Hepatocyte (in vitro differentiated cells): ENCODE results near the gene PRSS21. TPM values are rescaled to one million over a fixed set of nuclear protein-coding genes. Genes with fewer than 3 reads are reported as not detected.

Experiments
- DNase-seq: peaks from one replicate; pipeline ENCODE4 v3.0.0-alpha.2; 2016; ENCODE audit warnings: low spot score
- H2AFZ ChIP-seq: fragments of 200-600 bp; sonication (generic); 2 replicates; pipeline ENCODE4 v1.6.0; 2016; ENCODE audit warnings: antibody characterized with exemption, mild to moderate bottlenecking
- H3K27ac ChIP-seq: fragments of 200-600 bp; sonication (generic); 2 replicates; pipeline ENCODE4 v1.5.1; 2016; ENCODE audit warnings: mild to moderate bottlenecking
- H3K27me3 ChIP-seq: fragments of 200-600 bp; sonication (generic); 2 replicates; pipeline ENCODE4 v1.6.1; 2016
- H3K36me3 ChIP-seq: fragments of 200-600 bp; sonication (generic); replicated peaks from 2 replicates; pipeline ENCODE4 v1.5.1; 2016; ENCODE audit warnings: low read depth; ENCODE audit not compliant: insufficient read depth
- H3K4me1 ChIP-seq: fragments of 200-600 bp; sonication (generic); 2 replicates; pipeline ENCODE4 v1.5.1; 2016; ENCODE audit warnings: mild to moderate bottlenecking, moderate library complexity; ENCODE audit not compliant: insufficient read depth
- H3K4me2 ChIP-seq: fragments of 200-600 bp; sonication (generic); 2 replicates; pipeline ENCODE4 v1.6.0; 2016
- H3K4me3 ChIP-seq: fragments of 200-600 bp; sonication (generic); 2 replicates; pipeline ENCODE4 v1.5.1; 2016; ENCODE audit warnings: mild to moderate bottlenecking
- H3K79me2 ChIP-seq: fragments of 200-600 bp; sonication (generic); 2 replicates; pipeline ENCODE4 v1.6.0; 2017; ENCODE audit warnings: mild to moderate bottlenecking
- H3K9me2 ChIP-seq: fragments of 200-600 bp; sonication (generic); replicated peaks from 2 replicates; pipeline ENCODE4 v1.6.0; 2017; ENCODE audit warnings: mild to moderate bottlenecking; ENCODE audit not compliant: insufficient read depth
- H3K9me3 ChIP-seq: fragments of 200-600 bp; sonication (generic); 2 replicates; pipeline ENCODE4 v1.5.1; 2016; ENCODE audit warnings: low read depth, mild to moderate bottlenecking
- H4K20me1 ChIP-seq: fragments of 200-600 bp; sonication (generic); 2 replicates; pipeline ENCODE4 v1.6.0; 2016; ENCODE audit warnings: mild to moderate bottlenecking; ENCODE audit not compliant: insufficient read depth, poor library complexity, severe bottlenecking
- EZH2 ChIP-seq: fragments of 200-600 bp; sonication (generic); IDR thresholded peaks from 2 replicates; pipeline ENCODE4 v1.6.1; 2016; ENCODE audit warnings: antibody characterized with exemption, mild to moderate bottlenecking, borderline replicate concordance
- EZH2phosphoT487 ChIP-seq: fragments of 200-600 bp; sonication (generic); IDR thresholded peaks from one replicate; pipeline ENCODE4 v1.6.1; 2018; ENCODE audit warnings: antibody characterized with exemption, mild to moderate bottlenecking, low read depth, moderate library complexity; ENCODE audit not compliant: unreplicated experiment, severe bottlenecking
- WGBS: methylation state at CpG from one replicate; pipeline ENCODE4 v1.1.6; 2016; ENCODE audit warnings: low lambda C conversion rate; ENCODE audit errors: missing lambda C conversion rate; 5-methylcytosine and 5-hydroxymethylcytosine counted together
- polyA plus RNA-seq: library from polyadenylated mRNA; unstranded; fragments of >200 nt; fragmentation: Nextera tagmentation; extraction: Ambion mirVana; gene quantifications from 2 replicates; pipeline ENCODE4 v1.2.1, GENCODE V29; 2016
- total RNA-seq: library from RNA; depleted of rRNA; stranded (reverse); fragments of >200 nt; gene quantifications from 2 replicates; pipeline ENCODE4 v1.2.3, GENCODE V29; 2014
- TF ChIP-seq, protein P1 (sequence below): fragments of 200-600 bp; sonication (generic); IDR thresholded peaks from 2 replicates; pipeline ENCODE4 v1.5.1; 2016; ENCODE audit warnings: antibody characterized with exemption, mild to moderate bottlenecking; ENCODE audit not compliant: poor library complexity

The PRSS21 gene
- total and polyA plus RNA-seq, 2 experiments from 2014 or later: not detected

GRCh38 chr16:2804728-2805127 lies 12.3 kb upstream of the PRSS21 start:
- H3K9me3 ChIP-seq: no peaks in the 10 kb centered on the region
- 94% methylated on average over 4 of the region's 4 CpGs for WGBS
- H3K36me3 ChIP-seq: no peaks in the 10 kb centered on the region
- H3K4me3 ChIP-seq: no peak overlapping the region
- H3K27ac ChIP-seq: no peak overlapping the region
- no peaks in the 10 kb centered on the region for H3K4me1 ChIP-seq
- no peak for TF ChIP-seq EZH2phosphoT487
- TF ChIP-seq, protein P1, sequence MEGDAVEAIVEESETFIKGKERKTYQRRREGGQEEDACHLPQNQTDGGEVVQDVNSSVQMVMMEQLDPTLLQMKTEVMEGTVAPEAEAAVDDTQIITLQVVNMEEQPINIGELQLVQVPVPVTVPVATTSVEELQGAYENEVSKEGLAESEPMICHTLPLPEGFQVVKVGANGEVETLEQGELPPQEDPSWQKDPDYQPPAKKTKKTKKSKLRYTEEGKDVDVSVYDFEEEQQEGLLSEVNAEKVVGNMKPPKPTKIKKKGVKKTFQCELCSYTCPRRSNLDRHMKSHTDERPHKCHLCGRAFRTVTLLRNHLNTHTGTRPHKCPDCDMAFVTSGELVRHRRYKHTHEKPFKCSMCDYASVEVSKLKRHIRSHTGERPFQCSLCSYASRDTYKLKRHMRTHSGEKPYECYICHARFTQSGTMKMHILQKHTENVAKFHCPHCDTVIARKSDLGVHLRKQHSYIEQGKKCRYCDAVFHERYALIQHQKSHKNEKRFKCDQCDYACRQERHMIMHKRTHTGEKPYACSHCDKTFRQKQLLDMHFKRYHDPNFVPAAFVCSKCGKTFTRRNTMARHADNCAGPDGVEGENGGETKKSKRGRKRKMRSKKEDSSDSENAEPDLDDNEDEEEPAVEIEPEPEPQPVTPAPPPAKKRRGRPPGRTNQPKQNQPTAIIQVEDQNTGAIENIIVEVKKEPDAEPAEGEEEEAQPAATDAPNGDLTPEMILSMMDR: no peak
- TF ChIP-seq EZH2: no peak
- DNase-seq: no peak
- H4K20me1 ChIP-seq: no peaks in the 10 kb centered on the region
- no peaks in the 10 kb centered on the region for H3K79me2 ChIP-seq
- H2AFZ ChIP-seq: no peak overlapping the region
- H3K9me2 ChIP-seq: no peaks in the 10 kb centered on the region
- H3K4me2 ChIP-seq: no peak overlapping the region
- H3K27me3 ChIP-seq: no peaks in the 10 kb centered on the region

DNA sequence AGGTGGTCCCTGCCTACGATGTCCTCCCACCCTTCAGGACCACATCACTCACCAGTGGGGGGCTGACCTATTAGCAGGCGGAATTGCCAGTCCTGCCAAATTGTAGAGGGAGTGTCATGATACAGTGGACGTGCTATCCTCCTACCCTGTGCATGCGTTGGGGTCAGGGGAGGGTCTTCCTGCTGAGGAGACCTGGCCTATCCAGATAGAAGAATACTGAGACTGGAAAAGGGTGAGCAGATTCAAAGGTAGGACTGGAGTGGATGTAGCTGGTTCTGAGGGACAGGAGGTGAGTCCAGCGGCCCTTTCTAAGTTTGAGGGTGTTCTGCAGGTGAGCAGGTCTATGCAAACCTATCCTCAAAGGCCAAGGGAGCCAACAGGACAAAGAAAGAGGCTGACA lies 10.8 kb upstream of the PRSS21 start:
- TF ChIP-seq, protein P1: no peak
- no peak for TF ChIP-seq EZH2
- no peak for TF ChIP-seq EZH2phosphoT487
- Histone ChIP-seq H3K79me2 (no peaks in the 10 kb centered on the region), H3K4me2 (no peak overlapping the region), H2AFZ (no peak overlapping the region), H3K4me3 (no peak overlapping the region), H4K20me1 (no peaks in the 10 kb centered on the region), H3K36me3 (no peaks in the 10 kb centered on the region), H3K9me2 (no peaks in the 10 kb centered on the region), H3K4me1 (no peaks in the 10 kb centered on the region), H3K9me3 (no peaks in the 10 kb centered on the region), H3K27ac (no peak overlapping the region), H3K27me3 (no peaks in the 10 kb centered on the region)
- 86% methylated on average over 5 of the region's 5 CpGs for WGBS
- no peak for DNase-seq

- Histone ChIP-seq H3K4me1 (no peaks in the 10 kb centered on the region), H3K9me3 (no peaks in the 10 kb centered on the region), H4K20me1 (no peaks in the 10 kb centered on the region), H3K4me2 (no peak overlapping the region), H3K79me2 (no peaks in the 10 kb centered on the region), H3K27ac (no peak overlapping the region), H3K27me3 (no peaks in the 10 kb centered on the region), H3K9me2 (no peaks in the 10 kb centered on the region), H3K4me3 (no peak overlapping the region), H2AFZ (no peak overlapping the region), H3K36me3 (no peaks in the 10 kb centered on the region)
- TF ChIP-seq, protein P1: no peak
- TF ChIP-seq EZH2phosphoT487: no peak
- TF ChIP-seq EZH2: no peak
- 93% methylated on average over 7 of the region's 7 CpGs for WGBS
- DNase-seq: no peak
These were observed 8.9 kb upstream of the PRSS21 start for GRCh38 chr16:2808181-2808580.
